ENCODE measurements around the gene NFKB1. TPM values are rescaled to one million over a fixed set of nuclear protein-coding genes. Genes with fewer than 3 reads are reported as not detected.

Gene NFKB1
- polyA plus RNA-seq, 2 of the 4 experiments (the other 2 are of a cell fraction), result 15.2 to 18.3 TPM

GRCh38 chr4:102606261-102606660, 105.1 kb downstream of the NFKB1 start (continued):
- TF ChIP-seq EHMT2 (IDR thresholded peaks at IDR 0.05; ENCODE audit: low read depth) (no peak), EHF (CRISPR knock-in tag; IDR thresholded peaks at IDR 0.05) (no peak), NR3C1 (IDR thresholded peaks at IDR 0.05) (no peak)

- no peaks in the 10 kb centered on the region for H3K9me3 ChIP-seq
- no peak overlapping the region for H3K27ac ChIP-seq
- no peak for FAIRE-seq
- ChIA-PET CTCF (interaction anchor here (2.3 kb wide), 1 partner anchor 10 kb away, joined by 5 read pairs; no protein-coding TSS in a partner anchor), POLR2A (no interaction called here)
- TF ChIP-seq BHLHE40 (IDR thresholded peaks at IDR 0.05; ENCODE audit: low read depth, low read length) (no peak), MYC (IDR thresholded peaks at IDR 0.05; ENCODE audit: borderline replicate concordance, low read length) (no peak), ZFP36 (IDR thresholded peaks at IDR 0.05; ENCODE audit: borderline replicate concordance, partially characterized antibody) (no peak), ZSCAN20 (CRISPR knock-in tag; IDR thresholded peaks at IDR 0.05) (no peak), ZC3H11A (IDR thresholded peaks at IDR 0.05) (no peak), PHF8 (IDR thresholded peaks at IDR 0.05; ENCODE audit: borderline replicate concordance, low read depth) (no peak), HEYL (CRISPR knock-in tag; IDR thresholded peaks at IDR 0.05) (no peak), KDM1A (IDR thresholded peaks at IDR 0.05; ENCODE audit: low read depth) (no peak), E2F6 (IDR thresholded peaks at IDR 0.05; ENCODE audit: borderline replicate concordance, low read depth) (no peak)
- 84% methylated on average over 7 of the region's 7 CpGs for WGBS (ENCODE audit: missing lambda C conversion rate)
- no peak for DNase-seq (ENCODE audit: low read depth in 1 of 2, low spot score in 1 of 2)
- H3K4me2 ChIP-seq, result no peak overlapping the region
- no peak overlapping the region for H3K4me3 ChIP-seq
- H3K4me1 ChIP-seq, result no peaks in the 10 kb centered on the region
- no peak for ATAC-seq
Measured at GRCh38 chr4:102606846-102607450, 105.8 kb downstream of the NFKB1 start.

GRCh38 chr4:102608190-102608589, 107.0 kb downstream of the NFKB1 start:
- TF ChIP-seq REST (IDR thresholded peaks at IDR 0.05) (no peak), EHF (CRISPR knock-in tag; IDR thresholded peaks at IDR 0.05) (no peak), MYC (IDR thresholded peaks at IDR 0.05; ENCODE audit: borderline replicate concordance, low read length) (no peak), EHMT2 (IDR thresholded peaks at IDR 0.05; ENCODE audit: low read depth) (no peak), FOXS1 (CRISPR knock-in tag; IDR thresholded peaks at IDR 0.05) (no peak)
- WGBS (ENCODE audit: missing lambda C conversion rate), result 70% methylated on average over 1 of the region's 1 CpG
- Histone ChIP-seq H3K4me3 (no peak overlapping the region), H3K4me2 (no peak overlapping the region), H3K27ac (no peak overlapping the region), H3K9me3 (no peaks in the 10 kb centered on the region), H3K4me1 (no peaks in the 10 kb centered on the region)
- ChIA-PET CTCF (interaction anchor here (1.8 kb wide), 1 partner anchor 12 kb away, joined by 6 read pairs; no protein-coding TSS in a partner anchor), POLR2A (no interaction called here)
- FAIRE-seq (no peak), DNase-seq (ENCODE audit: low read depth in 1 of 2, low spot score in 1 of 2) (no peak), ATAC-seq (no peak)

- no peak for FAIRE-seq
- Histone ChIP-seq H3K4me2 (no peak overlapping the region), H3K27ac (no peak overlapping the region), H3K4me3 (no peak overlapping the region), H3K9me3 (no peaks in the 10 kb centered on the region), H3K4me1 (no peaks in the 10 kb centered on the region)
- ATAC-seq, result peak in 1 of 2 experiments; percentile 75; a peak in 3 of 6 replicates
- CTCF ChIA-PET, result interaction anchor here (1.0 to 1.8 kb wide), 3 partner anchors 11 to 399 kb away, joined by 3 to 6 read pairs (median 3); no protein-coding TSS in a partner anchor
- POLR2A ChIA-PET, result no interaction called here
- no peak for DNase-seq (ENCODE audit: low read depth in 1 of 2, low spot score in 1 of 2)
- TF ChIP-seq ATOH8 (CRISPR knock-in tag; IDR thresholded peaks at IDR 0.05; ENCODE audit: low read depth), result no peak
- no peak for TF ChIP-seq PBX3 (IDR thresholded peaks at IDR 0.05)
- TF ChIP-seq RAD21 (conservative IDR thresholded peaks at IDR 0.05 in 1 of 2, IDR thresholded peaks at IDR 0.05 in 1 of 2), result peak; percentile 25 to 42; a peak in 2 of 5 replicates
- TF ChIP-seq POLR2A (IDR thresholded peaks at IDR 0.05; ENCODE audit: low read length), result no peak
- TF ChIP-seq ZSCAN20 (CRISPR knock-in tag; IDR thresholded peaks at IDR 0.05), result no peak
- no peak for TF ChIP-seq RFX5 (IDR thresholded peaks at IDR 0.05)
- TF ChIP-seq EHF (CRISPR knock-in tag; IDR thresholded peaks at IDR 0.05), result no peak
- no peak for TF ChIP-seq BCL3 (IDR thresholded peaks at IDR 0.05)
- no peak for TF ChIP-seq JUN (IDR thresholded peaks at IDR 0.05)
- no peak for TF ChIP-seq HDAC2 (IDR thresholded peaks at IDR 0.05)
- TF ChIP-seq CEBPB (IDR thresholded peaks at IDR 0.05), result no peak
Measured at GRCh38 chr4:102610007-102610406, 108.8 kb downstream of the NFKB1 start.

Measured in A549 (cell line).